Left ventricle myocardium inferior (tissue), 1 donor: ENCODE results near the gene TNS3. TPM values are rescaled to one million over a fixed set of nuclear protein-coding genes. Genes with fewer than 3 reads are reported as not detected.
A peak's percentile ranks its signal among the peaks of the same experiment; 100 is the strongest.

ENCODE experiments used
- DNase-seq: peaks from one replicate; pipeline ENCODE4 v3.0.0-alpha.2; 2020
- H3K27ac ChIP-seq: fragments of 200-600 bp; replicated peaks from 2 replicates; pipeline ENCODE4 v1.8.0; 2021
- H3K27me3 ChIP-seq: fragments of 200-600 bp; 2 replicates; pipeline ENCODE4 v1.8.0; 2021; ENCODE audit warnings: low read depth
- H3K36me3 ChIP-seq: fragments of 200-600 bp; 2 replicates; pipeline ENCODE4 v1.8.0; 2021
- H3K4me1 ChIP-seq: fragments of 200-600 bp; 2 replicates; pipeline ENCODE4 v1.8.0; 2021
- H3K4me3 ChIP-seq: fragments of 200-600 bp; 2 replicates; pipeline ENCODE4 v1.8.0; 2021; ENCODE audit warnings: mild to moderate bottlenecking, moderate library complexity
- H3K9me3 ChIP-seq: fragments of 200-600 bp; replicated peaks from 2 replicates; pipeline ENCODE4 v1.8.0; 2021
- CTCF ChIP-seq: fragments of 200-600 bp; IDR thresholded peaks from 2 replicates; pipeline ENCODE4 v1.8.0; 2021; ENCODE audit warnings: antibody characterized with exemption, mild to moderate bottlenecking, borderline replicate concordance
- intact Hi-C: fragments of 100-400 bp; cut with micrococcal nuclease; formaldehyde crosslinking; loops from one replicate; pipeline ENCODE4 v1.11.0; 2022
- total RNA-seq: library from RNA; stranded (reverse); fragmentation: NEBNext Ultra II Directional; extraction: Animal tissue kit (Norgen Biotek cat#: 25700); gene quantifications from one replicate; pipeline ENCODE4 v1.2.1, GENCODE V29; 2021
- donor health status: DM: no; HTN: yes; CAD: no; lungs with severe emphysema.

TNS3 gene
- total RNA-seq, 1 donor from 2014 or later = 40.6 TPM

- Histone ChIP-seq H3K36me3 (no peaks in the 10 kb centered on the region), H3K9me3 (peaks cover 8% of the 10 kb centered on the region), H3K27me3 (no peaks in the 10 kb centered on the region), H3K4me1 (peaks cover 31% of the 10 kb centered on the region), H3K4me3 (no peak overlapping the region), H3K27ac (peak overlapping the region; percentile 3)
- DNase-seq = peak; percentile 68
- no peak for TF ChIP-seq CTCF
- intact Hi-C loops = no loop called here
Measured at GRCh38 chr7:47551668-47552440, 30.1 kb downstream of the TNS3 start.

- no peak for DNase-seq
- H3K9me3 ChIP-seq = peaks cover 8% of the 10 kb centered on the region
- no peaks in the 10 kb centered on the region for H3K27me3 ChIP-seq
- intact Hi-C loops = no loop called here
- peaks cover 31% of the 10 kb centered on the region for H3K4me1 ChIP-seq
- no peak overlapping the region for H3K27ac ChIP-seq
- no peak overlapping the region for H3K4me3 ChIP-seq
- no peak for TF ChIP-seq CTCF
- H3K36me3 ChIP-seq = no peaks in the 10 kb centered on the region
Measured at GRCh38 chr7:47550788-47551470, 31.0 kb downstream of the TNS3 start.

- Histone ChIP-seq H3K9me3 (peaks cover 8% of the 10 kb centered on the region), H3K36me3 (no peaks in the 10 kb centered on the region), H3K27ac (no peak overlapping the region), H3K4me3 (no peak overlapping the region), H3K27me3 (no peaks in the 10 kb centered on the region), H3K4me1 (peaks cover 31% of the 10 kb centered on the region)
- intact Hi-C loops = no loop called here
- DNase-seq = no peak
- no peak for TF ChIP-seq CTCF
Measured at GRCh38 chr7:47549916-47550315, 32.0 kb downstream of the TNS3 start.

GRCh38 chr7:47549397-47549796, 32.5 kb downstream of the TNS3 start:
- peaks cover 31% of the 10 kb centered on the region for H3K4me1 ChIP-seq
- TF ChIP-seq CTCF = no peak
- intact Hi-C loops = no loop called here
- peaks cover 8% of the 10 kb centered on the region for H3K9me3 ChIP-seq
- DNase-seq = no peak
- H3K36me3 ChIP-seq = no peaks in the 10 kb centered on the region
- H3K27me3 ChIP-seq = no peaks in the 10 kb centered on the region
- no peak overlapping the region for H3K4me3 ChIP-seq
- H3K27ac ChIP-seq = no peak overlapping the region

GRCh38 chr7:47548546-47548945, 33.4 kb downstream of the TNS3 start:
- TF ChIP-seq CTCF = no peak
- H3K9me3 ChIP-seq = peaks cover 6% of the 10 kb centered on the region
- H3K27ac ChIP-seq = no peak overlapping the region
- intact Hi-C loops = no loop called here
- H3K4me1 ChIP-seq = peaks cover 28% of the 10 kb centered on the region
- peak; percentile 10 for DNase-seq
- no peak overlapping the region for H3K4me3 ChIP-seq
- H3K36me3 ChIP-seq = no peaks in the 10 kb centered on the region
- no peaks in the 10 kb centered on the region for H3K27me3 ChIP-seq
